Activated CD4-positive, CD25-positive, alpha-beta regulatory T cell treated with anti-CD3 and anti-CD28 coated beads, Interleukin-2, amount 50 U/mL, for 72 hours (primary cell): ENCODE results near the gene CASP9.

ENCODE experiments used
- DNase-seq: peaks from one replicate; pipeline ENCODE4 v3.0.0; 2021

CASP9 gene

GRCh38 chr1:15444468-15445389 lies 79.3 kb downstream of the CASP9 start:
- no peak for DNase-seq

GRCh38 chr1:15443281-15443680 lies 80.7 kb downstream of the CASP9 start:
- no peak for DNase-seq

DNA sequence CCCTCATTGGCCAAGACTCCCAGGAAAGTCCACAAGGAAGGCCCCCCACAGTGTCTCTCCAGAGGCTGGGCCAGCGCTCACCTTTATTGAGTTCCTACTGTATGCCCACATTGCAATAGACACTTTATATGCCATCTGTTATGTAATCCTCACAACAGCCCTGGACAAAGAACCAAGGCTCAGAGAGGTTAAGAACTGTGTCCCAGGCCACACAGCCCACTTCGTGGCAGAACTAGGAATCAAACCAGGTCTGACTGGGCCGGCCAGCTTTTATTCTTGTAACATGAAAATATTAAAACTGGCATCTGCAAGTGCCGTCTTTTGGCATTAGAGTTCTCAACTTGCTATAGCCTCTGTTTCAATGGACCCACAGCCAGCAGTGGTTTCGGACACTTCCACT lies 81.3 kb downstream of the CASP9 start:
- no peak for DNase-seq

GRCh38 chr1:15442119-15442518 lies 81.9 kb downstream of the CASP9 start:
- DNase-seq: no peak
